22Rv1 (cell line): ENCODE data around the gene SAAL1.

Experiments used
- H3K27ac ChIP-seq: fragments of 450-650 bp; 2 replicates; pipeline ENCODE4 v1.5.1; 2017
- ZFX ChIP-seq: fragments of 450-650 bp; IDR thresholded peaks from 2 replicates; pipeline ENCODE4 v1.6.1; 2017; ENCODE audit warnings: antibody characterized with exemption, borderline replicate concordance
- TF ChIP-seq, protein P1 (sequence below): fragments of 450-650 bp; IDR thresholded peaks from 2 replicates; pipeline ENCODE4 v1.5.1; 2017; ENCODE audit warnings: mild to moderate bottlenecking

Gene SAAL1

GRCh38 chr11:18080451-18080850 is 25.4 kb downstream of the SAAL1 start:
- no peak for TF ChIP-seq ZFX
- TF ChIP-seq, protein P1, sequence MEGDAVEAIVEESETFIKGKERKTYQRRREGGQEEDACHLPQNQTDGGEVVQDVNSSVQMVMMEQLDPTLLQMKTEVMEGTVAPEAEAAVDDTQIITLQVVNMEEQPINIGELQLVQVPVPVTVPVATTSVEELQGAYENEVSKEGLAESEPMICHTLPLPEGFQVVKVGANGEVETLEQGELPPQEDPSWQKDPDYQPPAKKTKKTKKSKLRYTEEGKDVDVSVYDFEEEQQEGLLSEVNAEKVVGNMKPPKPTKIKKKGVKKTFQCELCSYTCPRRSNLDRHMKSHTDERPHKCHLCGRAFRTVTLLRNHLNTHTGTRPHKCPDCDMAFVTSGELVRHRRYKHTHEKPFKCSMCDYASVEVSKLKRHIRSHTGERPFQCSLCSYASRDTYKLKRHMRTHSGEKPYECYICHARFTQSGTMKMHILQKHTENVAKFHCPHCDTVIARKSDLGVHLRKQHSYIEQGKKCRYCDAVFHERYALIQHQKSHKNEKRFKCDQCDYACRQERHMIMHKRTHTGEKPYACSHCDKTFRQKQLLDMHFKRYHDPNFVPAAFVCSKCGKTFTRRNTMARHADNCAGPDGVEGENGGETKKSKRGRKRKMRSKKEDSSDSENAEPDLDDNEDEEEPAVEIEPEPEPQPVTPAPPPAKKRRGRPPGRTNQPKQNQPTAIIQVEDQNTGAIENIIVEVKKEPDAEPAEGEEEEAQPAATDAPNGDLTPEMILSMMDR: no peak
- no peak overlapping the region for H3K27ac ChIP-seq

- no peak overlapping the region for H3K27ac ChIP-seq
- no peak for TF ChIP-seq ZFX
- TF ChIP-seq, protein P1: no peak
These were observed 27.0 kb downstream of the SAAL1 start for GRCh38 chr11:18078909-18079308.

- TF ChIP-seq ZFX: no peak
- TF ChIP-seq, protein P1: no peak
- no peak overlapping the region for H3K27ac ChIP-seq
These were observed 30.4 kb downstream of the SAAL1 start for GRCh38 chr11:18075444-18075843.

DNA sequence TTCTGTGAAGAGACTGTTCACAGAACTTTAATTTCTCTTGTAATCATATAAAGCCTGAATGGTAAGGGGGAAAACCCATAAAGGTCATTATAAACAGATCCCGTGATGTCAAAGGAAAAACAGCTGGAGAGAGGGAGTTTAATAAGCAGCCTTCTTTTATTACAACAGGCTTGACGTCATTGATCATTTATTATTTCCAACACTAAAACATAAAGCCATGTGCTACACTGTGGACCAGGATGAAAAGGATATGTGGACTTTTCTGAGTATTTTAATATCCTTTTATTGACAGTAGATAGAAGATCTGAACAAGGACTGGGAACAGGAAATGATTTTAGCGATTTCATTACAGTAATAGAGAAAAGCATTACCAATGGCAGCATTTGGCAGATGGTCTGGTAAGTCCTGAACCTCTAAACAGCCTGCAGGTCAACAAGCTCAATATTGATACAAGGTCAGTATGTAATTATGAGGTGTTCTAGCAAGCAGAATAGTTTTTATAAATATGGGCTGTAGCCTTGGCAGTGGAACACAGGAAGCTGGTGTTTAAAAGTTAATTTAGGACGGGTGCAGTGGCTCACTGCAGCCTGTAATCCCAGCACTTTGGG is 34.7 kb downstream of the SAAL1 start:
- TF ChIP-seq ZFX: no peak
- TF ChIP-seq, protein P1: no peak
- H3K27ac ChIP-seq: no peak overlapping the region

DNA sequence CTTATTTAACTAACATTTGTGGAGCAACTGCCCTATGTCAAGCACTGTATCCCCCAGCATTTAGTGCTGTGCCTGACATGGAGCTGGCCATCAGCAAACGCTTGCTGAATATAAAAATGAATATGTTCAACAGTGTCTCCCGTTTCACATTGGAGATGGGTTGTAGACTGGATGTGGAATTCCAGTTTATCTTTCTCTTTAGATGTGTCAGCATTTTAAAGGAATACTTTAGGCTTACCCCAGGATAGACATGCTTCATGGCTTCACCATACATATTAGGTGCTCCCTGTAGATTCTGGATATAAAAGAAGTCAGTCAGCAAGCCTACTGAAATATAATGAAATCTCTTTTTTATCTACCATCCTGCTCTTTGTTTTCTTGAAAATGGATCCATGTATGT is 38.5 kb downstream of the SAAL1 start:
- no peak for TF ChIP-seq ZFX
- TF ChIP-seq, protein P1: no peak

GRCh38 chr11:18066626-18067025 is 39.3 kb downstream of the SAAL1 start:
- no peak for TF ChIP-seq ZFX
- TF ChIP-seq, protein P1: no peak

More for the DNA sequence above, 38.5 kb downstream of the SAAL1 start:
- H3K27ac ChIP-seq: no peak overlapping the region

GRCh38 chr11:18065572-18065971 is 40.3 kb downstream of the SAAL1 start:
- TF ChIP-seq, protein P1: no peak
- no peak for TF ChIP-seq ZFX
- no peak overlapping the region for H3K27ac ChIP-seq

More at GRCh38 chr11:18066626-18067025, 39.3 kb downstream of the SAAL1 start:
- no peak overlapping the region for H3K27ac ChIP-seq
